SK-N-SH (cell line): ENCODE results near the gene CTTN.

Source experiments
- EZH2phosphoT487 ChIP-seq: fragments of 200-600 bp; sonication (generic); IDR thresholded peaks from 2 replicates; pipeline ENCODE4 v1.6.1; 2017; ENCODE audit warnings: low read depth, mixed run types, mild to moderate bottlenecking, antibody characterized with exemption, moderate library complexity, borderline replicate concordance
- FOSL2 ChIP-seq: IDR thresholded peaks from 2 replicates; pipeline ENCODE4 v1.4.0; 2012; ENCODE audit warnings: low read depth, mild to moderate bottlenecking, moderate library complexity, borderline replicate concordance
- POLR2AphosphoS5 ChIP-seq: IDR thresholded peaks from 2 replicates; pipeline ENCODE4 v1.6.1; 2012; ENCODE audit warnings: low read depth, low read length
- TF ChIP-seq, protein P1 (sequence below): fragments of 200-600 bp; sonication (generic); IDR thresholded peaks from 2 replicates; pipeline ENCODE4 v1.6.1; 2017; ENCODE audit warnings: antibody characterized with exemption, mild to moderate bottlenecking, moderate library complexity
- TF ChIP-seq, protein P2 (sequence below): IDR thresholded peaks from 2 replicates; pipeline ENCODE4 v1.6.1; 2012; ENCODE audit warnings: mild to moderate bottlenecking, low read depth, low read length, moderate library complexity

DNA sequence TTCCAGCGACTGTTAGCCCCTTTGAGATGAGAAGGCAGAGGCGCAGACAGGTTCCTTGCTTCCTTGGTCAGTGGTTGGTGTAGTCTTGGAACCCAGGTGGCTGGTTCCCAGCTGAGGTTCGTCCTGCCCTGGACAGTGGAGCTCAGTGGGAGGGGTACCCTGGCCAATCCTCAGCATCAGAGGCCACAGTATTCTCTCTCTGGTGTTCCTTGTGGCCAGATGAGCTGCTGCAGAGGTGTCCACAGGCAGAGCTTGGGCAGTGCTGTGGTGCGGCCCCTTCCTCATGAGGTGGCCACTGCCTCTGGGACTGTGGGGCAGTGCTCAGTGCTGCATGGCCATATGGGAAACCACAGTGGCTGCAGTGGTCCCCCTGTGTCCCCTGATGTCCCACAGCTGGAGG, 61.8 kb downstream of the CTTN start:
- TF ChIP-seq, protein P1, sequence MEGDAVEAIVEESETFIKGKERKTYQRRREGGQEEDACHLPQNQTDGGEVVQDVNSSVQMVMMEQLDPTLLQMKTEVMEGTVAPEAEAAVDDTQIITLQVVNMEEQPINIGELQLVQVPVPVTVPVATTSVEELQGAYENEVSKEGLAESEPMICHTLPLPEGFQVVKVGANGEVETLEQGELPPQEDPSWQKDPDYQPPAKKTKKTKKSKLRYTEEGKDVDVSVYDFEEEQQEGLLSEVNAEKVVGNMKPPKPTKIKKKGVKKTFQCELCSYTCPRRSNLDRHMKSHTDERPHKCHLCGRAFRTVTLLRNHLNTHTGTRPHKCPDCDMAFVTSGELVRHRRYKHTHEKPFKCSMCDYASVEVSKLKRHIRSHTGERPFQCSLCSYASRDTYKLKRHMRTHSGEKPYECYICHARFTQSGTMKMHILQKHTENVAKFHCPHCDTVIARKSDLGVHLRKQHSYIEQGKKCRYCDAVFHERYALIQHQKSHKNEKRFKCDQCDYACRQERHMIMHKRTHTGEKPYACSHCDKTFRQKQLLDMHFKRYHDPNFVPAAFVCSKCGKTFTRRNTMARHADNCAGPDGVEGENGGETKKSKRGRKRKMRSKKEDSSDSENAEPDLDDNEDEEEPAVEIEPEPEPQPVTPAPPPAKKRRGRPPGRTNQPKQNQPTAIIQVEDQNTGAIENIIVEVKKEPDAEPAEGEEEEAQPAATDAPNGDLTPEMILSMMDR: no peak
- TF ChIP-seq EZH2phosphoT487: no peak
- TF ChIP-seq, protein P2, sequence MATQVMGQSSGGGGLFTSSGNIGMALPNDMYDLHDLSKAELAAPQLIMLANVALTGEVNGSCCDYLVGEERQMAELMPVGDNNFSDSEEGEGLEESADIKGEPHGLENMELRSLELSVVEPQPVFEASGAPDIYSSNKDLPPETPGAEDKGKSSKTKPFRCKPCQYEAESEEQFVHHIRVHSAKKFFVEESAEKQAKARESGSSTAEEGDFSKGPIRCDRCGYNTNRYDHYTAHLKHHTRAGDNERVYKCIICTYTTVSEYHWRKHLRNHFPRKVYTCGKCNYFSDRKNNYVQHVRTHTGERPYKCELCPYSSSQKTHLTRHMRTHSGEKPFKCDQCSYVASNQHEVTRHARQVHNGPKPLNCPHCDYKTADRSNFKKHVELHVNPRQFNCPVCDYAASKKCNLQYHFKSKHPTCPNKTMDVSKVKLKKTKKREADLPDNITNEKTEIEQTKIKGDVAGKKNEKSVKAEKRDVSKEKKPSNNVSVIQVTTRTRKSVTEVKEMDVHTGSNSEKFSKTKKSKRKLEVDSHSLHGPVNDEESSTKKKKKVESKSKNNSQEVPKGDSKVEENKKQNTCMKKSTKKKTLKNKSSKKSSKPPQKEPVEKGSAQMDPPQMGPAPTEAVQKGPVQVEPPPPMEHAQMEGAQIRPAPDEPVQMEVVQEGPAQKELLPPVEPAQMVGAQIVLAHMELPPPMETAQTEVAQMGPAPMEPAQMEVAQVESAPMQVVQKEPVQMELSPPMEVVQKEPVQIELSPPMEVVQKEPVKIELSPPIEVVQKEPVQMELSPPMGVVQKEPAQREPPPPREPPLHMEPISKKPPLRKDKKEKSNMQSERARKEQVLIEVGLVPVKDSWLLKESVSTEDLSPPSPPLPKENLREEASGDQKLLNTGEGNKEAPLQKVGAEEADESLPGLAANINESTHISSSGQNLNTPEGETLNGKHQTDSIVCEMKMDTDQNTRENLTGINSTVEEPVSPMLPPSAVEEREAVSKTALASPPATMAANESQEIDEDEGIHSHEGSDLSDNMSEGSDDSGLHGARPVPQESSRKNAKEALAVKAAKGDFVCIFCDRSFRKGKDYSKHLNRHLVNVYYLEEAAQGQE: no peak
- no peak for TF ChIP-seq FOSL2
- TF ChIP-seq POLR2AphosphoS5: no peak
